RWPE2 (cell line): ENCODE data around the gene LGALS1.

ENCODE experiments used
- ATAC-seq: fragments of 200-7000 bp; cut with Tn5 transposase; 3 replicates; pipeline ENCODE4 v1.9.1; 2021; ENCODE audit warnings: low read depth
- DNase-seq: peaks from one replicate; pipeline ENCODE4 v3.0.0-alpha.2; 2020; ENCODE audit warnings: low spot score
- H3K27ac ChIP-seq: fragments of 450-650 bp; 2 replicates; pipeline ENCODE4 v1.5.1; 2017; ENCODE audit warnings: mild to moderate bottlenecking; ENCODE audit not compliant: poor library complexity, severe bottlenecking
- H3K27me3 ChIP-seq: fragments of 250-450 bp; sonication (Bioruptor Pico); 2 replicates; pipeline ENCODE4 v1.5.1; 2021; ENCODE audit warnings: mild to moderate bottlenecking, moderate library complexity; ENCODE audit not compliant: insufficient read depth, poor library complexity, severe bottlenecking
- H3K36me3 ChIP-seq: fragments of 250-450 bp; sonication (Bioruptor Pico); 2 replicates; pipeline ENCODE4 v1.5.1; 2020; ENCODE audit warnings: low read depth, mild to moderate bottlenecking, moderate library complexity
- H3K4me1 ChIP-seq: fragments of 250-450 bp; sonication (Bioruptor Pico); 2 replicates; pipeline ENCODE4 v1.5.1; 2021; ENCODE audit warnings: mild to moderate bottlenecking, moderate library complexity; ENCODE audit not compliant: insufficient read depth, poor library complexity, severe bottlenecking
- H3K4me3 ChIP-seq: fragments of 250-450 bp; sonication (Bioruptor Pico); 2 replicates; pipeline ENCODE4 v1.5.1; 2021; ENCODE audit warnings: mild to moderate bottlenecking, moderate library complexity; ENCODE audit not compliant: severe bottlenecking
- H3K9me3 ChIP-seq: fragments of 250-450 bp; sonication (Bioruptor Pico); 2 replicates; pipeline ENCODE4 v1.5.1; 2021; ENCODE audit warnings: mild to moderate bottlenecking, moderate library complexity; ENCODE audit not compliant: severe bottlenecking
- CTCF ChIP-seq: fragments of 450-650 bp; IDR thresholded peaks from one replicate; pipeline ENCODE4 v1.5.1; 2017; ENCODE audit warnings: mild to moderate bottlenecking, moderate library complexity; ENCODE audit not compliant: poor library complexity, severe bottlenecking

Gene LGALS1

DNA sequence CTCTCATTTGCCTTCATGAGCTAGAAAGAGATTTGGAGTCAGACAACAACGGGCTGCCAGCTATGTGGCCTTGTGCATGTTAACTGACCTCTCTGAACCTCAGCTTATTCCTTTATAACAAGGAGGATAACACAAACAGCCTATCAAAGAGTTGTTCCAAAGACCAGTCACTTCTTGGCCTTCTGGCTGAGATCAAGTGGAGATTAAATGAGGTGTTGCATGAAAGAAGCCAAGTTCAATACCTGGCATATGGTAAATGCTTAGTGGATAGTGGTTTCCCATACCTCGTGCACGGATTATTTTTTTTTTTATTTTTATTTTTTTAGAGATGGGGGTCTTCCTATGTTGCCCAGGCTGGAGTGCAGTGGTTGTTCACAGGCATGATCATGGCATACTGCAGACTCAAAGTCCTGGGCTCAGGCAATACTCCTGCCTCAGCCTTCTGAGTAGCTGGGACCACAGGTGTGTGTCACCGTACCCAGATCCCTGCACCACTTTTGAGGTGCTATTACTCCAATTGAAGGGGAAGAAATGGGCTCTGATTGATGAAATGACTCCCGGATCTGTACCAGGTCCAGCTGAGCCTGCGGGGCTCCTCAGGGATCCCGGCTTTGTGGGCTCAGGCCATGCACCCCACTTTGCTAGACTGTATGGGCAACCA lies 4.9 kb downstream of the LGALS1 start:
- no peak for TF ChIP-seq CTCF
- Histone ChIP-seq H3K27me3 (no peaks in the 10 kb centered on the region), H3K9me3 (no peaks in the 10 kb centered on the region), H3K36me3 (peaks cover 34% of the 10 kb centered on the region), H3K4me1 (peaks cover 16% of the 10 kb centered on the region), H3K4me3 (no peak overlapping the region), H3K27ac (peak overlapping the region; percentile 93)
- no peak for DNase-seq
- ATAC-seq: no peak

DNA sequence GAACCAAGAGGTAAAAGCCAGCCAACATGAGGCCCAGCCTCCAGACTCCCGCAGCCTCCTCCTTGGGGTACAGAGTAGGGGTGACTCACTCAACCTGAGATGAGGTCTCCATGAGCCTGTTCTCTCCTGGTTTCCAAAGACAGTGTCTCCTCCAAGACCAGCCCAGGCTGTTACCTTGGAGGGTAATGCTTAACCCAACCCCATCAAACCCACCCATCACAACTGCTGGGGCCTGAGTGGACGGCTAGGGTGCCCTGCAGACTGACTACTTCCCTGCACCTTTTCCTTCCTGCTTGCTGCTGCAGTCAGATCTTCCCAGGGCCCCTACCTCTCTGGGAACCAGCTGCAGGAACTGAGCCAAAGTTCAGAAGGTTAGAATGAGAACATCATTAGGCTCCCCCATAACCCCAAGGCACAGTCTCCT lies 5.6 kb downstream of the LGALS1 start:
- no peak for TF ChIP-seq CTCF

GRCh38 chr22:37681556-37682049 lies 6.2 kb downstream of the LGALS1 start:
- TF ChIP-seq CTCF: peak; percentile 92
- ATAC-seq (peak; percentile 63), DNase-seq (no peak)
- Histone ChIP-seq H3K36me3 (peaks cover 30% of the 10 kb centered on the region), H3K27ac (peak overlapping the region; percentile 93), H3K4me3 (no peak overlapping the region), H3K4me1 (peaks cover 16% of the 10 kb centered on the region), H3K27me3 (no peaks in the 10 kb centered on the region), H3K9me3 (no peaks in the 10 kb centered on the region)

More for the DNA sequence above, 5.6 kb downstream of the LGALS1 start:
- peak overlapping the region; percentile 93 for H3K27ac ChIP-seq
- H3K9me3 ChIP-seq: no peaks in the 10 kb centered on the region
- H3K4me3 ChIP-seq: no peak overlapping the region
- no peak for DNase-seq
- peaks cover 34% of the 10 kb centered on the region for H3K36me3 ChIP-seq
- H3K27me3 ChIP-seq: no peaks in the 10 kb centered on the region
- no peak for ATAC-seq
- peaks cover 16% of the 10 kb centered on the region for H3K4me1 ChIP-seq

DNA sequence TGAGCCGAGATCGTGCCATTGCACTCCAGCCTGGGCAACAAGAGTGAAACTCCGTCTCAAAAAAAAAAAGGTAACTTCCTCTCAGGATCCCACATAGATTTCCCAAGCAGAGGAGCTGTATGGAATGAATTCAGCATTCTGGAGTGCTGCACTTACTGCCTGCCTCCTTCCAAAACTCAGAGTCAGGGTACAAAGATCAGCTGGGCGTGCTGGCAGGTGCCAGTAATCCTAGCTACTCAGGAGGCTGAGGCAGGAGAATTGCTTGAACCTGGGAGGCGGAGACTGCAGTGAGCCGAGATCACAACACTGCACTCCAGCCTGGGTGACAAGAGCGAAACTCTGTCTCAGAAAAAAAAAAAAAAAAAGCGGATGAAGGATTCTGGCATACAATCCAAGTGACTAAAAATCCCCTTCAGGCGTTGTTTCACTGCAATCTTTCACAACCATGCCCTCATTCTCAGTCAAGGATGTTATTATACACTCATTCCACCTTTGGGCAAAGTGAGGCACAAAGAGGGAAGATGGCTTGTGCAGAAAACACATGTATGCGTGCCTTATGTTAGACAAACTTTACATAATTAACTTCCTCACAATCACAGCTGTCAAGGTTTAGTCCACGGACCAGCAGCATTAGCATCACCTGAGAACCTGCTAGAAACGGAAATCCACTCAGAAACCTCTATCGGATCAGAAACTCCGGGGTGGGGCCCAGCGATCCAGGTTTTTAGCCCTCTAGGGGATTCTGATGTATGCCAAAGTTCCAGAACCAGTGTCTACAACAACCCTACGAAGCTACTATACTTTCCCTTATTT lies 9.6 kb downstream of the LGALS1 start:
- H3K4me1 ChIP-seq: peaks cover 20% of the 10 kb centered on the region
- peaks cover 17% of the 10 kb centered on the region for H3K36me3 ChIP-seq
- DNase-seq (no peak), ATAC-seq (no peak)
- no peaks in the 10 kb centered on the region for H3K9me3 ChIP-seq
- H3K27ac ChIP-seq: no peak overlapping the region
- H3K4me3 ChIP-seq: no peak overlapping the region
- H3K27me3 ChIP-seq: no peaks in the 10 kb centered on the region
- TF ChIP-seq CTCF: no peak
